ENCODE results near the gene NECAP2.

- no peak for TF ChIP-seq CTCF (IDR thresholded peaks at IDR 0.05; ENCODE audit: insufficient read depth, low read length, poor library complexity, severe bottlenecking)
- no peak for TF ChIP-seq EZH2phosphoT487 (conservative IDR thresholded peaks at IDR 0.05; ENCODE audit: low read length)
These were observed 19.3 kb upstream of the NECAP2 start for GRCh38 chr1:16421201-16421600.

Data from SU-DHL-6 (cell line).